ENCODE measurements around the gene OR10G2. TPM values are rescaled to one million over a fixed set of nuclear protein-coding genes. Genes with fewer than 3 reads are reported as not detected.
"Not testable (repeated sequence)": the region's sequence is repeated elsewhere in the genome, so short reads cannot be mapped to it uniquely, and the experiment has no call there.

The OR10G2 gene
- total RNA-seq, 1 donor from 2014 or later: not detected

DNA sequence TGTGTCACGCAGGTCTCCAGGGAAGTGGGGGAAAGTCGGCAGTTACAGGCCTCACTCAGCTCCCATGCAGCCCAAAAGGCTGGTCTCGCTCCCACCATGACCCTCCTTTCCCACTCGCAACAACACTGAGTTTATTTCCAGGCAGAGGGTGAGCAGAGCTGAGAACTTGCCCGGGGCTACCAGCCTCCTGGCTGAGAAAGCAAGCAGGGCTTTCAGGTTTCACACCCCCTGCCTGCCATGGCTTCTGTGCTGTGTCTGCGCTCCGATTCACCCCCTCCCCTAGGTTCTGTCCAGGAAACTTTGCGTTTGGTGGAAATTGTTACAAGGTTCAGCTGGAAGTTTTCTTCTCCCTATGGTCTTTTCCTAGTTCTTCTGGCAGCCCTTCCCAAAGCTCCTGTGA lies 17.1 kb downstream of the OR10G2 start:
- TF ChIP-seq, protein P1, sequence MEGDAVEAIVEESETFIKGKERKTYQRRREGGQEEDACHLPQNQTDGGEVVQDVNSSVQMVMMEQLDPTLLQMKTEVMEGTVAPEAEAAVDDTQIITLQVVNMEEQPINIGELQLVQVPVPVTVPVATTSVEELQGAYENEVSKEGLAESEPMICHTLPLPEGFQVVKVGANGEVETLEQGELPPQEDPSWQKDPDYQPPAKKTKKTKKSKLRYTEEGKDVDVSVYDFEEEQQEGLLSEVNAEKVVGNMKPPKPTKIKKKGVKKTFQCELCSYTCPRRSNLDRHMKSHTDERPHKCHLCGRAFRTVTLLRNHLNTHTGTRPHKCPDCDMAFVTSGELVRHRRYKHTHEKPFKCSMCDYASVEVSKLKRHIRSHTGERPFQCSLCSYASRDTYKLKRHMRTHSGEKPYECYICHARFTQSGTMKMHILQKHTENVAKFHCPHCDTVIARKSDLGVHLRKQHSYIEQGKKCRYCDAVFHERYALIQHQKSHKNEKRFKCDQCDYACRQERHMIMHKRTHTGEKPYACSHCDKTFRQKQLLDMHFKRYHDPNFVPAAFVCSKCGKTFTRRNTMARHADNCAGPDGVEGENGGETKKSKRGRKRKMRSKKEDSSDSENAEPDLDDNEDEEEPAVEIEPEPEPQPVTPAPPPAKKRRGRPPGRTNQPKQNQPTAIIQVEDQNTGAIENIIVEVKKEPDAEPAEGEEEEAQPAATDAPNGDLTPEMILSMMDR (IDR thresholded peaks at IDR 0.05; ENCODE audit: insufficient read depth, low read depth, low read length): no peak
- no peak for TF ChIP-seq EZH2 (IDR thresholded peaks at IDR 0.05; ENCODE audit: insufficient read depth, low read length)

DNA sequence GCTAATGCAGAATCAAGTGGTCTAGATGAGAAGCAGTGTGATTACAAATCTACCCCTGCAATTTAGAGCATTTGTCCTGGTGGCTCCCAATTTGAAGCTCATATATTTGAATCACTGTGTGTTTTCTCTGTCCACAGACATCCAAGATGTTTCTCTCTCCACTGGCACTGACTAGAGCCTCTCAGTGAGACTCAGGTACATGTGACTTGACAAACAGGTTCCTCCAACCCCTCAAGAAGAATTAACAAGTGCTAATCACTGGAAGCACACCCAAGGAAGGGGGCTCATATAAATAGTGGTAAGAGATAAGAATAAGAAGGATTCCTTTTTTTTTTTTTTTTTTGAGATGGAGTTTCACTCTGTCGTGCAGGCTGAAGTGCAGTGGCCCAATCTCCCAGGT lies 20.5 kb downstream of the OR10G2 start:
- peaks cover 4% of the 10 kb centered on the region for H3K9me3 Mint-ChIP-seq (ENCODE audit: unreplicated experiment)
- H3K4me3 Mint-ChIP-seq (ENCODE audit: unreplicated experiment): no peak overlapping the region
- no peak overlapping the region for H2AFZ ChIP-seq (ENCODE audit: low read depth, low read length)
- H3K4me2 ChIP-seq (ENCODE audit: low read length): no peak overlapping the region
- no peaks in the 10 kb centered on the region for H3K79me2 ChIP-seq (ENCODE audit: insufficient read depth, low read length)
- H3K4me1 ChIP-seq (ENCODE audit: insufficient read depth, low read length): no peaks in the 10 kb centered on the region
- H3K4me1 Mint-ChIP-seq (ENCODE audit: low read depth, unreplicated experiment): no peaks in the 10 kb centered on the region
- no peak overlapping the region for H3K9ac ChIP-seq (ENCODE audit: low read length)
- no peak overlapping the region for H3K4me3 ChIP-seq (ENCODE audit: insufficient read depth, low read depth, low read length)
- no peaks in the 10 kb centered on the region for H3K36me3 ChIP-seq (ENCODE audit: insufficient read depth, low read length)
- H4K20me1 ChIP-seq (ENCODE audit: insufficient read depth, low read length): no peaks in the 10 kb centered on the region
- no peaks in the 10 kb centered on the region for H3K27me3 ChIP-seq (ENCODE audit: insufficient read depth, low read length)
- DNase-seq (ENCODE audit: low read depth) (no peak), FAIRE-seq (no peak)
- H3K27ac ChIP-seq (ENCODE audit: low read depth, low read length): no peak overlapping the region
- H3K36me3 Mint-ChIP-seq (ENCODE audit: low read depth, unreplicated experiment): no peaks in the 10 kb centered on the region
- H3K27ac Mint-ChIP-seq (ENCODE audit: unreplicated experiment): no peak overlapping the region
- H3K9me3 ChIP-seq (ENCODE audit: insufficient read depth, low read depth, low read length): no peaks in the 10 kb centered on the region
- H3K27me3 Mint-ChIP-seq (ENCODE audit: low read depth, unreplicated experiment): no peaks in the 10 kb centered on the region
- TF ChIP-seq EZH2 (IDR thresholded peaks at IDR 0.05; ENCODE audit: insufficient read depth, low read length): no peak
- TF ChIP-seq, protein P1 (IDR thresholded peaks at IDR 0.05; ENCODE audit: insufficient read depth, low read depth, low read length): no peak

More for the DNA sequence above, 17.1 kb downstream of the OR10G2 start:
- Mint-ChIP-seq H3K36me3 (ENCODE audit: low read depth, unreplicated experiment) (no peaks in the 10 kb centered on the region), H3K4me1 (ENCODE audit: low read depth, unreplicated experiment) (no peaks in the 10 kb centered on the region), H3K27me3 (ENCODE audit: low read depth, unreplicated experiment) (no peaks in the 10 kb centered on the region), H3K9me3 (ENCODE audit: unreplicated experiment) (peaks cover 4% of the 10 kb centered on the region), H3K27ac (ENCODE audit: unreplicated experiment) (no peak overlapping the region), H3K4me3 (ENCODE audit: unreplicated experiment) (no peak overlapping the region)
- Histone ChIP-seq H3K4me2 (ENCODE audit: low read length) (no peak overlapping the region), H3K27me3 (ENCODE audit: insufficient read depth, low read length) (no peaks in the 10 kb centered on the region), H3K9ac (ENCODE audit: low read length) (no peak overlapping the region), H4K20me1 (ENCODE audit: insufficient read depth, low read length) (no peaks in the 10 kb centered on the region), H3K9me3 (ENCODE audit: insufficient read depth, low read depth, low read length) (no peaks in the 10 kb centered on the region), H3K36me3 (ENCODE audit: insufficient read depth, low read length) (no peaks in the 10 kb centered on the region), H3K4me3 (ENCODE audit: insufficient read depth, low read depth, low read length) (no peak overlapping the region), H3K79me2 (ENCODE audit: insufficient read depth, low read length) (no peaks in the 10 kb centered on the region), H2AFZ (ENCODE audit: low read depth, low read length) (no peak overlapping the region), H3K4me1 (ENCODE audit: insufficient read depth, low read length) (no peaks in the 10 kb centered on the region), H3K27ac (ENCODE audit: low read depth, low read length) (no peak overlapping the region)
- FAIRE-seq (no peak), DNase-seq (ENCODE audit: low read depth) (no peak)

DNA sequence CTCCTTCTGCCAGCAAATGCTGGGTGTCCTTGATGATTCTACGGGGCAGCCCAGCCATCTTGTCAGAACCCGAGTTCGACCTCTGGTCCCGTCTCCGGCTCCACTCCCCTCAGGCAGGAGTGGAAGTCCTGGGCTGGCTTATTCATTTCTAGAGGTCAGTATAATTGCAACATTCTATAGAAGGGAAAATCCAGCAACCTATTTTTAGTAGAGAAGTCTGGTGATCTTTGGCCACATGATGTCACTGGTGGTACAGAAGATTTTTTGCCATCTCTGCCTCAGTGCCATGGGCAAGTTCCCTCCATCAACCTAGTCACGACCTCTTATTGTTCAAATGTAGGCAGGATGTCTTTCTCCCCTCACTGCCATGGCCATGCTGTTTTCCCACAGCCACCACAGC lies 22.4 kb downstream of the OR10G2 start:
- no peak overlapping the region for H2AFZ ChIP-seq (ENCODE audit: low read depth, low read length)
- H3K27ac ChIP-seq (ENCODE audit: low read depth, low read length): no peak overlapping the region
- no peak overlapping the region for H3K4me2 ChIP-seq (ENCODE audit: low read length)
- DNase-seq (ENCODE audit: low read depth) (no peak), FAIRE-seq (no peak)
- no peak overlapping the region for H3K4me3 ChIP-seq (ENCODE audit: insufficient read depth, low read depth, low read length)
- no peaks in the 10 kb centered on the region for H3K4me1 ChIP-seq (ENCODE audit: insufficient read depth, low read length)
- no peak overlapping the region for H3K9ac ChIP-seq (ENCODE audit: low read length)
- no peaks in the 10 kb centered on the region for H3K36me3 ChIP-seq (ENCODE audit: insufficient read depth, low read length)
- Mint-ChIP-seq H3K36me3 (ENCODE audit: low read depth, unreplicated experiment) (no peaks in the 10 kb centered on the region), H3K27ac (ENCODE audit: unreplicated experiment) (no peak overlapping the region), H3K4me1 (ENCODE audit: low read depth, unreplicated experiment) (no peaks in the 10 kb centered on the region), H3K27me3 (ENCODE audit: low read depth, unreplicated experiment) (no peaks in the 10 kb centered on the region), H3K4me3 (ENCODE audit: unreplicated experiment) (no peak overlapping the region), H3K9me3 (ENCODE audit: unreplicated experiment) (peaks cover 4% of the 10 kb centered on the region)
- no peaks in the 10 kb centered on the region for H4K20me1 ChIP-seq (ENCODE audit: insufficient read depth, low read length)
- no peak for TF ChIP-seq EZH2 (IDR thresholded peaks at IDR 0.05; ENCODE audit: insufficient read depth, low read length)
- TF ChIP-seq, protein P1 (IDR thresholded peaks at IDR 0.05; ENCODE audit: insufficient read depth, low read depth, low read length): no peak
- no peaks in the 10 kb centered on the region for H3K9me3 ChIP-seq (ENCODE audit: insufficient read depth, low read depth, low read length)
- H3K27me3 ChIP-seq (ENCODE audit: insufficient read depth, low read length): no peaks in the 10 kb centered on the region
- H3K79me2 ChIP-seq (ENCODE audit: insufficient read depth, low read length): no peaks in the 10 kb centered on the region

DNA sequence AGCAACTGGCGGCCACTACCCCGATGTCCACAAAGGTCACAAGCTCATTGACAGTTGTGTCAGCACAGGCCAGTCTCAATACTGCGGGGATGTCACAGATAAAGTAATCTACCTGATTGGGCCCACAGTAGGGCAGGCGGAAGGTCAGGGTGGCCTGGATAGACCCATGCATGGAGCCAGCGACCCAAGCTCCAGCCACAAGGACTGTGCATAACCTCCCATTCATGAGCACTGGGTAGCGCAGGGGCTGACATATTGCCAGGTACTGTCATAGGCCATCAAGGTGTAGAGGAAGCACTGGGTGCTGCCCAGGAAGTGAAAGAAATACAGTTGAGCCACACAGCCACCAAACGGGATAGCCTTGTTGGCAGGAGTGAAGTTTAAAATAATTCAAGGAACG lies 32.6 kb downstream of the OR10G2 start:
- not testable (repeated sequence) for H4K20me1 ChIP-seq (ENCODE audit: insufficient read depth, low read length); H3K36me3 Mint-ChIP-seq (ENCODE audit: low read depth, unreplicated experiment); H3K27me3 Mint-ChIP-seq (ENCODE audit: low read depth, unreplicated experiment); DNase-seq (ENCODE audit: low read depth); H3K27ac ChIP-seq (ENCODE audit: low read depth, low read length); H3K79me2 ChIP-seq (ENCODE audit: insufficient read depth, low read length); H3K27me3 ChIP-seq (ENCODE audit: insufficient read depth, low read length); H3K4me1 Mint-ChIP-seq (ENCODE audit: low read depth, unreplicated experiment); H2AFZ ChIP-seq (ENCODE audit: low read depth, low read length); H3K36me3 ChIP-seq (ENCODE audit: insufficient read depth, low read length); H3K4me3 Mint-ChIP-seq (ENCODE audit: unreplicated experiment); H3K9ac ChIP-seq (ENCODE audit: low read length); H3K4me1 ChIP-seq (ENCODE audit: insufficient read depth, low read length); H3K9me3 ChIP-seq (ENCODE audit: insufficient read depth, low read depth, low read length); FAIRE-seq; H3K4me2 ChIP-seq (ENCODE audit: low read length); H3K9me3 Mint-ChIP-seq (ENCODE audit: unreplicated experiment); H3K4me3 ChIP-seq (ENCODE audit: insufficient read depth, low read depth, low read length); H3K27ac Mint-ChIP-seq (ENCODE audit: unreplicated experiment)

Data from astrocyte (in vitro differentiated cells and primary cell).